SK-N-SH treated with all-trans-retinoic acid at 6 μM for 48 hours (cell line): ENCODE results near the gene IMPA2.

Experiments used
- ATAC-seq: fragments of 200-7000 bp; cut with Tn5 transposase; 3 replicates; pipeline ENCODE4 v1.9.1; 2020; ENCODE audit warnings: mild to moderate bottlenecking, moderate library complexity
- ARNTL ChIP-seq: fragments of 450-650 bp; formaldehyde crosslinking; IDR thresholded peaks from 2 replicates; pipeline ENCODE4 v1.5.0; 2020; ENCODE audit warnings: low read depth, mild to moderate bottlenecking, moderate library complexity, borderline replicate concordance
- BACH2 ChIP-seq: fragments of 250-450 bp; sonication (Bioruptor Pico); IDR thresholded peaks from 2 replicates; pipeline ENCODE4 v1.9.0; 2021; ENCODE audit warnings: mild to moderate bottlenecking, borderline replicate concordance
- CSDC2 ChIP-seq: fragments of 250-450 bp; sonication (Bioruptor Pico); IDR thresholded peaks from 2 replicates; pipeline ENCODE4 v1.5.0; 2020; ENCODE audit warnings: mild to moderate bottlenecking, moderate library complexity
- GLIS3 ChIP-seq: fragments of 250-450 bp; sonication (Bioruptor Pico); IDR thresholded peaks from 2 replicates; pipeline ENCODE4 v1.5.0; 2020; ENCODE audit warnings: mild to moderate bottlenecking, moderate library complexity
- ISL1 ChIP-seq: fragments of 250-450 bp; sonication (Bioruptor Pico); IDR thresholded peaks from 2 replicates; pipeline ENCODE4 v2.1.2; 2022; ENCODE audit warnings: mild to moderate bottlenecking, moderate library complexity
- OSR1 ChIP-seq: fragments of 250-450 bp; sonication (Bioruptor Pico); IDR thresholded peaks from 2 replicates; pipeline ENCODE4 v1.8.0; 2022; ENCODE audit warnings: moderate library complexity, mild to moderate bottlenecking, inconsistent platforms
- RARB ChIP-seq: fragments of 250-450 bp; sonication (Bioruptor Pico); IDR thresholded peaks from 2 replicates; pipeline ENCODE4 v1.8.0; 2021; ENCODE audit warnings: mild to moderate bottlenecking, moderate library complexity
- SNAI2 ChIP-seq: fragments of 250-450 bp; sonication (Bioruptor Pico); IDR thresholded peaks from 2 replicates; pipeline ENCODE4 v1.5.0; 2020; ENCODE audit warnings: mild to moderate bottlenecking, moderate library complexity
- TCF4 ChIP-seq: fragments of 250-450 bp; sonication (Bioruptor Pico); IDR thresholded peaks from 2 replicates; pipeline ENCODE4 v1.8.0; 2021; ENCODE audit warnings: mild to moderate bottlenecking, moderate library complexity, borderline replicate concordance
- ZC3H10 ChIP-seq: fragments of 250-450 bp; sonication (Bioruptor Pico); IDR thresholded peaks from 2 replicates; pipeline ENCODE4 v1.5.1; 2021; ENCODE audit warnings: mild to moderate bottlenecking, moderate library complexity
- ZFP3 ChIP-seq: fragments of 250-450 bp; sonication (Bioruptor Pico); IDR thresholded peaks from 2 replicates; pipeline ENCODE4 v1.5.0; 2020; ENCODE audit warnings: mild to moderate bottlenecking, moderate library complexity
- ZFP30 ChIP-seq: fragments of 450-650 bp; formaldehyde crosslinking; IDR thresholded peaks from 2 replicates; pipeline ENCODE4 v1.5.0; 2022; ENCODE audit warnings: mild to moderate bottlenecking, moderate library complexity
- ZNF565 ChIP-seq: fragments of 450-650 bp; formaldehyde crosslinking; conservative IDR thresholded peaks from 2 replicates; pipeline ENCODE4 v1.5.0; 2020; ENCODE audit warnings: low read depth, mild to moderate bottlenecking, moderate library complexity
- ZNF8 ChIP-seq: fragments of 450-650 bp; formaldehyde crosslinking; IDR thresholded peaks from 2 replicates; pipeline ENCODE4 v1.5.0; 2020; ENCODE audit warnings: mild to moderate bottlenecking, moderate library complexity
- TF ChIP-seq, protein P1 (sequence below): fragments of 250-450 bp; sonication (Bioruptor Pico); IDR thresholded peaks from 2 replicates; pipeline ENCODE4 v1.5.1; 2020; ENCODE audit warnings: low read depth, mild to moderate bottlenecking, moderate library complexity
- TF ChIP-seq, protein P2 (sequence below): fragments of 250-450 bp; sonication (Bioruptor Pico); IDR thresholded peaks from 2 replicates; pipeline ENCODE4 v1.5.1; 2021; ENCODE audit warnings: mild to moderate bottlenecking, moderate library complexity
- TF ChIP-seq, protein P3 (sequence below): fragments of 250-450 bp; sonication (Bioruptor Pico); IDR thresholded peaks from 2 replicates; pipeline ENCODE4 v1.5.0; 2020; ENCODE audit warnings: mild to moderate bottlenecking, moderate library complexity
- TF ChIP-seq, protein P4 (sequence below): fragments of 250-450 bp; sonication (Bioruptor Pico); IDR thresholded peaks from 2 replicates; pipeline ENCODE4 v1.8.0; 2020; ENCODE audit warnings: mild to moderate bottlenecking, moderate library complexity, borderline replicate concordance
- TF ChIP-seq, protein P5 (sequence below): fragments of 250-450 bp; sonication (Bioruptor Pico); IDR thresholded peaks from 2 replicates; pipeline ENCODE4 v1.8.0; 2021; ENCODE audit warnings: low read depth, mild to moderate bottlenecking, moderate library complexity, borderline replicate concordance

IMPA2 gene

DNA sequence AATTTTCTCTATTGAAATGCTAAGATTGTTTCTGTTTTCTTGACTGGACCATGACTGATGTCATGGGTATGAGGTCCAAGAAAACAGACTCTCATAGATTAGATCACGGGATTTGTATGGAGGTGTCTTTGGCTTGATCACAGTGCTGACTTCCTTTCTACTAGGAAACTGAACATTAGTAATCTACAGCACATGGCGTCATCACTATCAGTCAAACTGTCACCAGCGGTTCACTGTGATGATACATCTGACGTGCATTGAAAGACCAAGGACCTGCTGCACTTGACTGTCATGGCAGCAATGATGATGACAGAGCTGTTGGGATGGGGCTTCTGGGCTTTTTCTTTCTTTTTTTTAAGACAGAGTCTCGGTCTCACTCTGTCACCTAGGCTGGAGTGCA is 28.2 kb upstream of the IMPA2 start:
- no peak for ATAC-seq
- TF ChIP-seq SNAI2 (CRISPR knock-in tag) (no peak), ARNTL (CRISPR knock-in tag) (no peak), BACH2 (CRISPR knock-in tag) (no peak), ZNF8 (CRISPR knock-in tag) (no peak), ZC3H10 (CRISPR knock-in tag) (no peak), OSR1 (no peak), TCF4 (CRISPR knock-in tag) (no peak), ZFP30 (CRISPR knock-in tag) (no peak), CSDC2 (CRISPR knock-in tag) (no peak)
- TF ChIP-seq, protein P1, sequence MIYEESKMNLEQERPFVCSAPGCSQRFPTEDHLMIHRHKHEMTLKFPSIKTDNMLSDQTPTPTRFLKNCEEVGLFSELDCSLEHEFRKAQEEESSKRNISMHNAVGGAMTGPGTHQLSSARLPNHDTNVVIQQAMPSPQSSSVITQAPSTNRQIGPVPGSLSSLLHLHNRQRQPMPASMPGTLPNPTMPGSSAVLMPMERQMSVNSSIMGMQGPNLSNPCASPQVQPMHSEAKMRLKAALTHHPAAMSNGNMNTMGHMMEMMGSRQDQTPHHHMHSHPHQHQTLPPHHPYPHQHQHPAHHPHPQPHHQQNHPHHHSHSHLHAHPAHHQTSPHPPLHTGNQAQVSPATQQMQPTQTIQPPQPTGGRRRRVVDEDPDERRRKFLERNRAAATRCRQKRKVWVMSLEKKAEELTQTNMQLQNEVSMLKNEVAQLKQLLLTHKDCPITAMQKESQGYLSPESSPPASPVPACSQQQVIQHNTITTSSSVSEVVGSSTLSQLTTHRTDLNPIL: no peak
- TF ChIP-seq, protein P2, sequence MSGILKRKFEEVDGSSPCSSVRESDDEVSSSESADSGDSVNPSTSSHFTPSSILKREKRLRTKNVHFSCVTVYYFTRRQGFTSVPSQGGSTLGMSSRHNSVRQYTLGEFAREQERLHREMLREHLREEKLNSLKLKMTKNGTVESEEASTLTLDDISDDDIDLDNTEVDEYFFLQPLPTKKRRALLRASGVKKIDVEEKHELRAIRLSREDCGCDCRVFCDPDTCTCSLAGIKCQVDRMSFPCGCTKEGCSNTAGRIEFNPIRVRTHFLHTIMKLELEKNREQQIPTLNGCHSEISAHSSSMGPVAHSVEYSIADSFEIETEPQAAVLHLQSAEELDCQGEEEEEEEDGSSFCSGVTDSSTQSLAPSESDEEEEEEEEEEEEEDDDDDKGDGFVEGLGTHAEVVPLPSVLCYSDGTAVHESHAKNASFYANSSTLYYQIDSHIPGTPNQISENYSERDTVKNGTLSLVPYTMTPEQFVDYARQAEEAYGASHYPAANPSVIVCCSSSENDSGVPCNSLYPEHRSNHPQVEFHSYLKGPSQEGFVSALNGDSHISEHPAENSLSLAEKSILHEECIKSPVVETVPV (CRISPR knock-in tag): no peak
- TF ChIP-seq, protein P3, sequence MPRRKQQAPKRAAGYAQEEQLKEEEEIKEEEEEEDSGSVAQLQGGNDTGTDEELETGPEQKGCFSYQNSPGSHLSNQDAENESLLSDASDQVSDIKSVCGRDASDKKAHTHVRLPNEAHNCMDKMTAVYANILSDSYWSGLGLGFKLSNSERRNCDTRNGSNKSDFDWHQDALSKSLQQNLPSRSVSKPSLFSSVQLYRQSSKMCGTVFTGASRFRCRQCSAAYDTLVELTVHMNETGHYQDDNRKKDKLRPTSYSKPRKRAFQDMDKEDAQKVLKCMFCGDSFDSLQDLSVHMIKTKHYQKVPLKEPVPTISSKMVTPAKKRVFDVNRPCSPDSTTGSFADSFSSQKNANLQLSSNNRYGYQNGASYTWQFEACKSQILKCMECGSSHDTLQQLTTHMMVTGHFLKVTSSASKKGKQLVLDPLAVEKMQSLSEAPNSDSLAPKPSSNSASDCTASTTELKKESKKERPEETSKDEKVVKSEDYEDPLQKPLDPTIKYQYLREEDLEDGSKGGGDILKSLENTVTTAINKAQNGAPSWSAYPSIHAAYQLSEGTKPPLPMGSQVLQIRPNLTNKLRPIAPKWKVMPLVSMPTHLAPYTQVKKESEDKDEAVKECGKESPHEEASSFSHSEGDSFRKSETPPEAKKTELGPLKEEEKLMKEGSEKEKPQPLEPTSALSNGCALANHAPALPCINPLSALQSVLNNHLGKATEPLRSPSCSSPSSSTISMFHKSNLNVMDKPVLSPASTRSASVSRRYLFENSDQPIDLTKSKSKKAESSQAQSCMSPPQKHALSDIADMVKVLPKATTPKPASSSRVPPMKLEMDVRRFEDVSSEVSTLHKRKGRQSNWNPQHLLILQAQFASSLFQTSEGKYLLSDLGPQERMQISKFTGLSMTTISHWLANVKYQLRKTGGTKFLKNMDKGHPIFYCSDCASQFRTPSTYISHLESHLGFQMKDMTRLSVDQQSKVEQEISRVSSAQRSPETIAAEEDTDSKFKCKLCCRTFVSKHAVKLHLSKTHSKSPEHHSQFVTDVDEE (CRISPR knock-in tag): no peak
- TF ChIP-seq, protein P4, sequence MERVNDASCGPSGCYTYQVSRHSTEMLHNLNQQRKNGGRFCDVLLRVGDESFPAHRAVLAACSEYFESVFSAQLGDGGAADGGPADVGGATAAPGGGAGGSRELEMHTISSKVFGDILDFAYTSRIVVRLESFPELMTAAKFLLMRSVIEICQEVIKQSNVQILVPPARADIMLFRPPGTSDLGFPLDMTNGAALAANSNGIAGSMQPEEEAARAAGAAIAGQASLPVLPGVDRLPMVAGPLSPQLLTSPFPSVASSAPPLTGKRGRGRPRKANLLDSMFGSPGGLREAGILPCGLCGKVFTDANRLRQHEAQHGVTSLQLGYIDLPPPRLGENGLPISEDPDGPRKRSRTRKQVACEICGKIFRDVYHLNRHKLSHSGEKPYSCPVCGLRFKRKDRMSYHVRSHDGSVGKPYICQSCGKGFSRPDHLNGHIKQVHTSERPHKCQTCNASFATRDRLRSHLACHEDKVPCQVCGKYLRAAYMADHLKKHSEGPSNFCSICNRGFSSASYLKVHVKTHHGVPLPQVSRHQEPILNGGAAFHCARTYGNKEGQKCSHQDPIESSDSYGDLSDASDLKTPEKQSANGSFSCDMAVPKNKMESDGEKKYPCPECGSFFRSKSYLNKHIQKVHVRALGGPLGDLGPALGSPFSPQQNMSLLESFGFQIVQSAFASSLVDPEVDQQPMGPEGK (CRISPR knock-in tag): no peak

DNA sequence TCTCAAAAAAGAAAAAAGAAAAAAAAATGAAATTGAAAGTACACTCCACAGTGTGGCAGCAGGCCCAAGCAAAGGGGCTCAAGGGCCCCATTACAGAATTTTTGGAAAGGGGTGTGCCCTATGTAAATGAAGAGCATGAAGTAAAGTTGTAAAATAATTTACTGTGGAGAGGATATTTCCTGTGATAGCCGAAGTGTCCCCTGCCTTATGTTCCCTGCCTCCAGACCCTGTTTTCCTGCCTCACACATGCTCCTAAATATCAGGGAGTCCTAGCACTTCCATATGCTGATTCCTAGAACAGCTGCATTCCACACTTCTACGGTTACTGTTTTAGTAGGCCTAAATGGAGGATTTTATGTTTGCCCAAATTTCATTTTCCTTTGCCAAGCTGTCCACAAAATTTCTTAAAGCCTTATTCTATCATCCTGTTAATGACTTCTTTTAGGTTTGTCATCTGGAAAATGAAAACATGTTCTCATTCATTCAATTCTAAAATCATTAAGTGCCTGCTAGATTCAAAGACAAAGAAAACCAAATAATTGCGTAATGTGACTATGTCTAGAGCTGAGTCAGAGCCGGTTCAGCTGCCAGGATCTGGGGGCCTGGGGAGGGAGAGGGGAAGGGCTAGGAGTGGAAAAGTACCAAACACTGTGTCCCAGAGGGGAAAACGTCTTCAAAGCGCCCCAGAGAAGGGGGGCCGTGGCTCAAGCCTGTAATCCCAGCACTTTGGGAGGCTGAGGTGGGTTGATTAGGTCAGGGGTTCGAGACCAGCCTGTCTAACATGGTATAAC is 25.9 kb upstream of the IMPA2 start:
- no peak for TF ChIP-seq SNAI2 (CRISPR knock-in tag)
- TF ChIP-seq TCF4 (CRISPR knock-in tag): no peak
- TF ChIP-seq RARB: no peak
- no peak for TF ChIP-seq GLIS3
- TF ChIP-seq ZFP3 (CRISPR knock-in tag): no peak
- no peak for TF ChIP-seq ZNF8 (CRISPR knock-in tag)
- TF ChIP-seq ZNF565 (CRISPR knock-in tag): no peak
- TF ChIP-seq, protein P5, sequence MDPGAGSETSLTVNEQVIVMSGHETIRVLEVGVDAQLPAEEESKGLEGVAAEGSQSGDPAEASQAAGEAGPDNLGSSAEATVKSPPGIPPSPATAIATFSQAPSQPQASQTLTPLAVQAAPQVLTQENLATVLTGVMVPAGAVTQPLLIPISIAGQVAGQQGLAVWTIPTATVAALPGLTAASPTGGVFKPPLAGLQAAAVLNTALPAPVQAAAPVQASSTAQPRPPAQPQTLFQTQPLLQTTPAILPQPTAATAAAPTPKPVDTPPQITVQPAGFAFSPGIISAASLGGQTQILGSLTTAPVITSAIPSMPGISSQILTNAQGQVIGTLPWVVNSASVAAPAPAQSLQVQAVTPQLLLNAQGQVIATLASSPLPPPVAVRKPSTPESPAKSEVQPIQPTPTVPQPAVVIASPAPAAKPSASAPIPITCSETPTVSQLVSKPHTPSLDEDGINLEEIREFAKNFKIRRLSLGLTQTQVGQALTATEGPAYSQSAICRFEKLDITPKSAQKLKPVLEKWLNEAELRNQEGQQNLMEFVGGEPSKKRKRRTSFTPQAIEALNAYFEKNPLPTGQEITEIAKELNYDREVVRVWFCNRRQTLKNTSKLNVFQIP (CRISPR knock-in tag): no peak
- no peak for TF ChIP-seq ISL1
- no peak for ATAC-seq

DNA sequence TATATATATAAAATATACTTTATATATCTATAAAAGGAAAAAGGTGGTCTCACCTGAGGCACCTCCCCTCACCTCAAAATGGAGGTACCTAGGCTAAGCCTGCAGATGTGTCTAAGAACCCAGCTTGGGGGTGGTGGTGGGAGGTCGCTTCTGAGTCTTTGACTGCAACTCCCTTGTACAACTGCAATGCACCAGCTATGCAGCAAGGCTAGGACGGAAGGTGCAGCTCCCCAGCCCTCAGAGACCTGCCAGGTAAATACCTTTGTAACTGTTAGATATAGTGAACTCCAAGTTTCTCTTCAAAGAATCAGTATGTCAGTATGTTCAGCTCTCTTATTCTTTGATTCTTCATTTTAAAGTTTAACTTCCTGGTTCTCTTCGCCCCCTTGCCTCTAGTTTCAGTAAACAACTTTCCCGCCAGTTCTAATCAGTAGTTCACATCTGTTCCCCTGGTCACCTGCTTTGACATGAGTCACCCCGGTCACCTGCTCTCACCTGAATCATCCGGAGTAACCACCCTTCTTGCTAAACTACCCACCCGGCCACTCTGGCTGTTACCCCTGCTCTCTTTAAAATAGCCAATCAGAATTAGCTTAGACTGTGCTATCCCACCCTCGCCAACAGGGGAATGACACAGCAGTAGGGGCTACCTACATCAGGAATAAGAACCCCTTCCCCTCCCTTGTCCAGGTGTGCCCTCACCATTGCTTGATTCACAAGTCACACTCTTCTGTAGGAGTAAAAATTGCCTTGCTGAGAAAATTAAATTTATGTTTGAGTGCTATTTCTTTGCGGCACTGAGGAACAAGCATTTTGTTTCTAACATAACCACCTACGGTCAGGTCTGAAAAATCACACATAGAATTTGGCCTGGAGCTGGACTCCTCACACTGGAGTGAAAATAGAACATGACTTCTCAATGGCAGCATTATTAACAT is 24.7 kb upstream of the IMPA2 start:
- no peak for ATAC-seq

More for the DNA sequence above, 24.7 kb upstream of the IMPA2 start:
- no peak for TF ChIP-seq ZNF565 (CRISPR knock-in tag)
- TF ChIP-seq, all 23 proteins: peak for 0
